RWPE1 (cell line): ENCODE data around the gene RAMP2.
"Not testable (repeated sequence)": the region's sequence is repeated elsewhere in the genome, so short reads cannot be mapped to it uniquely, and the experiment has no call there.

Experiments
- CTCF ChIA-PET: fragments of 350-600 bp; sonication (Branson Sonifier 250); formaldehyde crosslinking; extraction: SDS; loops from one replicate; lab custom pipeline; 2021; lab: Yijun Ruan, JAX
- POLR2A ChIA-PET: fragments of 400-600 bp; formaldehyde crosslinking; extraction: SDS; loops from one replicate; lab custom pipeline; 2020; ENCODE audit warnings: antibody characterized with exemption; ENCODE audit not compliant: low non-redundant PET; lab: Yijun Ruan, JAX
- DNase-seq: peaks from one replicate; pipeline ENCODE4 v3.0.0; 2012; ENCODE audit warnings: low spot score
- H3K27ac ChIP-seq: fragments of 450-650 bp; 2 replicates; pipeline ENCODE4 v1.5.1; 2017
- CTCF ChIP-seq: fragments of 450-650 bp; conservative IDR thresholded peaks from 2 replicates; pipeline ENCODE4 v1.5.1; 2017; ENCODE audit warnings: low read depth, mild to moderate bottlenecking

RAMP2 gene

GRCh38 chr17:42767512-42767911, 6.5 kb downstream of the RAMP2 start:
- ChIA-PET POLR2A (no interaction called here), CTCF (no interaction called here)
- no peak overlapping the region for H3K27ac ChIP-seq
- no peak for DNase-seq
- TF ChIP-seq CTCF, result no peak

- POLR2A ChIA-PET, CTCF ChIA-PET, H3K27ac ChIP-seq, DNase-seq: not testable (repeated sequence)
Observed at GRCh38 chr17:42768006-42768405, 7.0 kb downstream of the RAMP2 start.

GRCh38 chr17:42769964-42770363, 8.9 kb downstream of the RAMP2 start:
- H3K27ac ChIP-seq, DNase-seq, CTCF ChIA-PET, POLR2A ChIA-PET: not testable (repeated sequence)

- DNase-seq, result no peak
- POLR2A ChIA-PET, result interaction anchor here (1.3 to 1.4 kb wide), 2 partner anchors 25 to 51 kb away, joined by 3 read pairs; partner anchors contain the start of genes BECN1 and COA3
- H3K27ac ChIP-seq, result peak overlapping the region; percentile 83
- CTCF ChIA-PET, result interaction anchor here (0.5 to 1.4 kb wide), 3 partner anchors 9 to 35 kb away, joined by 4 to 7 read pairs (median 5); no protein-coding TSS in a partner anchor
- TF ChIP-seq CTCF, result no peak
Observed at GRCh38 chr17:42772945-42773289, 11.9 kb downstream of the RAMP2 start.

- CTCF ChIA-PET, result interaction anchor here (0.5 to 1.4 kb wide), 4 partner anchors 10 to 1482 kb away, joined by 3 to 7 read pairs (median 4); no protein-coding TSS in a partner anchor
- peak within 1 kb of the TSS; percentile 83 for H3K27ac ChIP-seq
- POLR2A ChIA-PET, result interaction anchor here (0.6 to 1.4 kb wide), 3 partner anchors 25 to 470 kb away, joined by 3 to 6 read pairs (median 3); partner anchors contain the start of genes BECN1 and COA3
Observed at GRCh38 chr17:42773290-42774035, 12.4 kb downstream of the RAMP2 start, which contains the start of gene VPS25. TSS of gene VPS25 (plus strand) at chr17:42773449. CDS start at chr17:42773476, 27 bp downstream.

GRCh38 chr17:42774066-42774745, 13.2 kb downstream of the RAMP2 start:
- ChIA-PET POLR2A (interaction anchor here (0.6 to 1.4 kb wide), 3 partner anchors 24 to 471 kb away, joined by 3 to 6 read pairs (median 3); partner anchors contain the start of genes BECN1 and COA3), CTCF (interaction anchor here (1.4 kb wide), 1 partner anchor 9 kb away, joined by 5 read pairs; no protein-coding TSS in a partner anchor)
- DNase-seq, result peak; percentile 56
- H3K27ac ChIP-seq, result peak overlapping the region; percentile 83
- no peak for TF ChIP-seq CTCF

More at GRCh38 chr17:42773290-42774035, 12.4 kb downstream of the RAMP2 start, which contains the start of gene VPS25:
- peak; percentile 79 for DNase-seq
- TF ChIP-seq CTCF, result no peak

GRCh38 chr17:42775534-42776098, 14.6 kb downstream of the RAMP2 start:
- POLR2A ChIA-PET, result no interaction called here
- TF ChIP-seq CTCF, result no peak
- no peak for DNase-seq
- CTCF ChIA-PET, result interaction anchor here (1.0 kb wide), 1 partner anchor 12 kb away, joined by 3 read pairs; no protein-coding TSS in a partner anchor
- H3K27ac ChIP-seq, result peak overlapping the region; percentile 33; the same call in 1 of the 2 replicates
